ENCODE data around the gene GLRA3.

The GLRA3 gene

GRCh38 chr4:174775366-174775765, 53.7 kb downstream of the GLRA3 start:
- H3K9me3 ChIP-seq (ENCODE audit: control insufficient read depth, insufficient read depth, low read length), result no peaks in the 10 kb centered on the region
- H3K9ac ChIP-seq (ENCODE audit: low read depth, low read length), result no peak overlapping the region
- H3K36me3 ChIP-seq (ENCODE audit: insufficient read depth, low read length), result no peaks in the 10 kb centered on the region

GRCh38 chr4:174764105-174764729, 64.8 kb downstream of the GLRA3 start:
- no peaks in the 10 kb centered on the region for H3K4me1 ChIP-seq (ENCODE audit: insufficient read depth, low read length)
- H3K9me3 ChIP-seq (ENCODE audit: control insufficient read depth, insufficient read depth, low read length), result no peaks in the 10 kb centered on the region
- no peaks in the 10 kb centered on the region for H3K36me3 ChIP-seq (ENCODE audit: insufficient read depth, low read length)
- H3K9ac ChIP-seq (ENCODE audit: low read depth, low read length), result no peak overlapping the region

More at GRCh38 chr4:174775366-174775765, 53.7 kb downstream of the GLRA3 start:
- H3K4me1 ChIP-seq (ENCODE audit: insufficient read depth, low read length), result no peaks in the 10 kb centered on the region

- H3K9me3 ChIP-seq (ENCODE audit: control insufficient read depth, insufficient read depth, low read length), result no peaks in the 10 kb centered on the region
- no peak overlapping the region for H3K9ac ChIP-seq (ENCODE audit: low read depth, low read length)
- no peaks in the 10 kb centered on the region for H3K36me3 ChIP-seq (ENCODE audit: insufficient read depth, low read length)
- no peaks in the 10 kb centered on the region for H3K4me1 ChIP-seq (ENCODE audit: insufficient read depth, low read length)
Observed at GRCh38 chr4:174763454-174764104, 65.5 kb downstream of the GLRA3 start.

GRCh38 chr4:174761451-174761850, 67.6 kb downstream of the GLRA3 start:
- H3K9me3 ChIP-seq (ENCODE audit: control insufficient read depth, insufficient read depth, low read length), result no peaks in the 10 kb centered on the region
- no peak overlapping the region for H3K9ac ChIP-seq (ENCODE audit: low read depth, low read length)
- H3K4me1 ChIP-seq (ENCODE audit: insufficient read depth, low read length), result no peaks in the 10 kb centered on the region
- no peaks in the 10 kb centered on the region for H3K36me3 ChIP-seq (ENCODE audit: insufficient read depth, low read length)

GRCh38 chr4:174757736-174758135, 71.3 kb downstream of the GLRA3 start:
- H3K9me3 ChIP-seq (ENCODE audit: control insufficient read depth, insufficient read depth, low read length), result no peaks in the 10 kb centered on the region
- no peaks in the 10 kb centered on the region for H3K4me1 ChIP-seq (ENCODE audit: insufficient read depth, low read length)
- H3K36me3 ChIP-seq (ENCODE audit: insufficient read depth, low read length), result no peaks in the 10 kb centered on the region
- H3K9ac ChIP-seq (ENCODE audit: low read depth, low read length), result no peak overlapping the region

GRCh38 chr4:174753021-174753420, 76.0 kb downstream of the GLRA3 start:
- H3K36me3 ChIP-seq (ENCODE audit: insufficient read depth, low read length), result no peaks in the 10 kb centered on the region
- no peaks in the 10 kb centered on the region for H3K4me1 ChIP-seq (ENCODE audit: insufficient read depth, low read length)
- H3K9ac ChIP-seq (ENCODE audit: low read depth, low read length), result no peak overlapping the region
- no peaks in the 10 kb centered on the region for H3K9me3 ChIP-seq (ENCODE audit: control insufficient read depth, insufficient read depth, low read length)

GRCh38 chr4:174752026-174752425, 77.0 kb downstream of the GLRA3 start:
- H3K4me1 ChIP-seq (ENCODE audit: insufficient read depth, low read length), result no peaks in the 10 kb centered on the region
- H3K9me3 ChIP-seq (ENCODE audit: control insufficient read depth, insufficient read depth, low read length), result no peaks in the 10 kb centered on the region
- H3K9ac ChIP-seq (ENCODE audit: low read depth, low read length), result no peak overlapping the region
- H3K36me3 ChIP-seq (ENCODE audit: insufficient read depth, low read length), result no peaks in the 10 kb centered on the region

GRCh38 chr4:174749091-174749490, 80.0 kb downstream of the GLRA3 start:
- H3K9ac ChIP-seq (ENCODE audit: low read depth, low read length), result no peak overlapping the region
- H3K9me3 ChIP-seq (ENCODE audit: control insufficient read depth, insufficient read depth, low read length), result no peaks in the 10 kb centered on the region
- H3K4me1 ChIP-seq (ENCODE audit: insufficient read depth, low read length), result no peaks in the 10 kb centered on the region
- H3K36me3 ChIP-seq (ENCODE audit: insufficient read depth, low read length), result no peaks in the 10 kb centered on the region

- Histone ChIP-seq H3K9me3 (ENCODE audit: control insufficient read depth, insufficient read depth, low read length) (no peaks in the 10 kb centered on the region), H3K9ac (ENCODE audit: low read depth, low read length) (no peak overlapping the region), H3K36me3 (ENCODE audit: insufficient read depth, low read length) (no peaks in the 10 kb centered on the region), H3K4me1 (ENCODE audit: insufficient read depth, low read length) (no peaks in the 10 kb centered on the region)
Observed at GRCh38 chr4:174746710-174747109, 82.3 kb downstream of the GLRA3 start.

GRCh38 chr4:174742561-174742960, 86.5 kb downstream of the GLRA3 start:
- H3K9ac ChIP-seq (ENCODE audit: low read depth, low read length), result no peak overlapping the region
- no peaks in the 10 kb centered on the region for H3K9me3 ChIP-seq (ENCODE audit: control insufficient read depth, insufficient read depth, low read length)
- H3K36me3 ChIP-seq (ENCODE audit: insufficient read depth, low read length), result no peaks in the 10 kb centered on the region
- no peaks in the 10 kb centered on the region for H3K4me1 ChIP-seq (ENCODE audit: insufficient read depth, low read length)

GRCh38 chr4:174739576-174739975, 89.5 kb downstream of the GLRA3 start:
- no peaks in the 10 kb centered on the region for H3K36me3 ChIP-seq (ENCODE audit: insufficient read depth, low read length)
- no peaks in the 10 kb centered on the region for H3K9me3 ChIP-seq (ENCODE audit: control insufficient read depth, insufficient read depth, low read length)
- H3K4me1 ChIP-seq (ENCODE audit: insufficient read depth, low read length), result no peaks in the 10 kb centered on the region
- no peak overlapping the region for H3K9ac ChIP-seq (ENCODE audit: low read depth, low read length)

- H3K9ac ChIP-seq (ENCODE audit: low read depth, low read length), result no peak overlapping the region
- H3K9me3 ChIP-seq (ENCODE audit: control insufficient read depth, insufficient read depth, low read length), result no peaks in the 10 kb centered on the region
- H3K36me3 ChIP-seq (ENCODE audit: insufficient read depth, low read length), result no peaks in the 10 kb centered on the region
- no peaks in the 10 kb centered on the region for H3K4me1 ChIP-seq (ENCODE audit: insufficient read depth, low read length)
Observed at GRCh38 chr4:174734181-174734580, 94.9 kb downstream of the GLRA3 start.

- Histone ChIP-seq H3K36me3 (ENCODE audit: insufficient read depth, low read length) (no peaks in the 10 kb centered on the region), H3K4me1 (ENCODE audit: insufficient read depth, low read length) (peaks cover 19% of the 10 kb centered on the region; the same call in 1 of the 2 replicates), H3K9me3 (ENCODE audit: control insufficient read depth, insufficient read depth, low read length) (no peaks in the 10 kb centered on the region), H3K9ac (ENCODE audit: low read depth, low read length) (no peak overlapping the region)
Observed at GRCh38 chr4:174717828-174718227, 111.2 kb downstream of the GLRA3 start.

GRCh38 chr4:174716986-174717770, 111.9 kb downstream of the GLRA3 start:
- no peaks in the 10 kb centered on the region for H3K9me3 ChIP-seq (ENCODE audit: control insufficient read depth, insufficient read depth, low read length)
- H3K36me3 ChIP-seq (ENCODE audit: insufficient read depth, low read length), result no peaks in the 10 kb centered on the region
- H3K4me1 ChIP-seq (ENCODE audit: insufficient read depth, low read length), result peaks cover 19% of the 10 kb centered on the region; the same call in 1 of the 2 replicates
- H3K9ac ChIP-seq (ENCODE audit: low read depth, low read length), result no peak overlapping the region

All from ES-I3 (cell line).